KBM-7 (cell line): Measurements from ENCODE around the gene SART1.
A peak's percentile ranks its signal among the peaks of the same experiment; 100 is the strongest.

Experiments
- DNase-seq: peaks from one replicate; pipeline ENCODE4 v3.0.0-alpha.2; 2015
- in situ Hi-C: fragments of 300-500 bp; cut with MboI; formaldehyde crosslinking; loops from 2 replicates; pipeline ENCODE4 v1.14.3; 2020; ENCODE audit warnings: low sequenced_read_pairs, low pct_unique_long_range_greater_than_20kb, mixed read lengths

Gene SART1, protein sequence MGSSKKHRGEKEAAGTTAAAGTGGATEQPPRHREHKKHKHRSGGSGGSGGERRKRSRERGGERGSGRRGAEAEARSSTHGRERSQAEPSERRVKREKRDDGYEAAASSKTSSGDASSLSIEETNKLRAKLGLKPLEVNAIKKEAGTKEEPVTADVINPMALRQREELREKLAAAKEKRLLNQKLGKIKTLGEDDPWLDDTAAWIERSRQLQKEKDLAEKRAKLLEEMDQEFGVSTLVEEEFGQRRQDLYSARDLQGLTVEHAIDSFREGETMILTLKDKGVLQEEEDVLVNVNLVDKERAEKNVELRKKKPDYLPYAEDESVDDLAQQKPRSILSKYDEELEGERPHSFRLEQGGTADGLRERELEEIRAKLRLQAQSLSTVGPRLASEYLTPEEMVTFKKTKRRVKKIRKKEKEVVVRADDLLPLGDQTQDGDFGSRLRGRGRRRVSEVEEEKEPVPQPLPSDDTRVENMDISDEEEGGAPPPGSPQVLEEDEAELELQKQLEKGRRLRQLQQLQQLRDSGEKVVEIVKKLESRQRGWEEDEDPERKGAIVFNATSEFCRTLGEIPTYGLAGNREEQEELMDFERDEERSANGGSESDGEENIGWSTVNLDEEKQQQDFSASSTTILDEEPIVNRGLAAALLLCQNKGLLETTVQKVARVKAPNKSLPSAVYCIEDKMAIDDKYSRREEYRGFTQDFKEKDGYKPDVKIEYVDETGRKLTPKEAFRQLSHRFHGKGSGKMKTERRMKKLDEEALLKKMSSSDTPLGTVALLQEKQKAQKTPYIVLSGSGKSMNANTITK

DNA sequence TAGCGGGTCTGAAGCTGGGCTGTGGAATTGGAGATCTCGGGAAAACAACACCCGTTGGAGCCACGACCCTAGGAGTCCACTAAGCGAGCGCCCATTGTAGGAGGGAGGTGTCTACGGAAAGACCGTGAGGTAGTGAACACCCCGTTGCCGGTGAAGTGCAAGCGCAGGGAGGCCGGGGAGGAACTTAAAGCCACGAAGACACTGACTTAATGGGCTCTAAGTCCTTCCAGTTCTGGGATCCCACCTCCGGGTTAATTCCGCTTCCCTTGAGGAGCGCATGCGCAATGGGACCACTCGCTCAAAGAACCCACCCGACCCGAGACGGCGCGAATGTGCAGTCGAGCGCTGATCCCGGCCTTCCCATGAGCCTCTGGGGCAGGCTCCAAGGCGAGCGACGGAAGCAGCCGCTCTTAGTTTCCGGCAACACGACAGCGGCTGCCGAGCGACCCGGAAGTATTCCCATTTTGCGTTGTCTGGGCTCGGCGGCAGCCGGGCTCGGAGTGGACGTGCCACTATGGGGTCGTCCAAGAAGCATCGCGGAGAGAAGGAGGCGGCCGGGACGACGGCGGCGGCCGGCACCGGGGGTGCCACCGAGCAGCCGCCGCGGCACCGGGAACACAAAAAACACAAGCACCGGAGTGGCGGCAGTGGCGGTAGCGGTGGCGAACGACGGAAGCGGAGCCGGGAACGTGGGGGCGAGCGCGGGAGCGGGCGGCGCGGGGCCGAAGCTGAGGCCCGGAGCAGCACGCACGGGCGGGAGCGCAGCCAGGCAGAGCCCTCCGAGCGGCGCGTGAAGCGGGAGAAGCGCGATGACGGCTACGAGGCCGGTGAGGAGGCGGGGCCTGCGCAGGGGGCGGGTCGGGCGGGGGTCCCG, at the start of gene SART1:
SART1 (plus strand) TSS at position 468 of the 874 bp plus-strand sequence; CDS start at position 515, 47 bp downstream.
- peak; percentile 97 for DNase-seq
- in situ Hi-C loops, result no loop called here

DNA sequence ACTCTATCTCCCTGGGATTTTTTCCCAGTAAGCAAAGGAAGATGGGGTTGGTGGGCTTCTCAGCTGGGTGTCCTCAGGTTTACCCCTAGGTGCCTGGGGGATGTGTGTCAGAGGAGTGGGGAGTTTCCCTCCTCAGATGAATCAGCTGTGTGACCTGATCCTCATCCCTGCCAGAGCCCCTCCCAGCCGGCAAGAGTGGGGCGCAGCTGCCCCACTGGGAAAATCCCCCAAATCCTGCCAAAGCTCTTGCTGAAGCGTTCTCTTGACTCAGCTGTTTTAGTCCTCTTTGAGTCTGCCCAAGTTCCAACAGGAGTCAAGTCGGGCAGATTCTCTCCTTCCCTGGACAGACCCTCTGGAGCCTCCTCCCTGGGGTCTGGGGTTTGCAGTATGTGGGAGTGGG, 48.7 kb upstream of the SART1 start:
- DNase-seq, result no peak
- in situ Hi-C loops, result no loop called here

DNA sequence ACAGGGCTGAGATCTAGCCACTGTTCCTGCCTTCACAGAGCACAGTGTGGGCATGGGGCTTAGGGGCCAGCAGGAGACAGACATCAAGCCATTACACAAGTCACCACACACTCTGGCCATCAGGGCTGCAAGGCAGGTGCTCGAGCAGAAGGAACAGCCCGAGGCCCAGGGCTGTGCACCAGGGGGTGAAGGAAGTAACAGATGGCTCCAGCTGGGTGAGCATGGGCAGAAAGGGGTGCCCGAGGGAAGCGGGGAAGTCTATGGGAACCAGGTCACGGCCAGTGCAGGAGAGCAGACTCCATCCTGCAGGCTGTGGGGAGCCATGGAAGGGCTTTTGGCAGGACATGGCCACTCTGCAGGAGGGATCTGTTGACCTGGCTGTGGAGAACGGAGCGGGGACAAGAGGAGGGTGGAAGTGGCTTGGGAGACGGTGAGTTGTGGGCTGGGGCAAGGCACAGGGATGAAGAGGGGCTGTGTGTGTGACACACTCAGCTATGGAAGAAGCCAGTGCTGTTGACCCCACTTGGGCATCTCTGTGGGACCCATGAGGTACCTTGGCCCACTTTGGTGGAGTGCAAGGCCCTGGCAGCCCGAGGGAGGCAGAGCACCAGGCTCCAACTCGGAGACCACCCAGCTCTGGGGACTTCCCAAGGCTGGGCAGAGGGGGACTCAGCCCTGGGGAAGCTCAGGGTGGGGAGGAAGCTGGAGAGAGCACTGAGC, 46.3 kb upstream of the SART1 start:
- DNase-seq, result no peak
- in situ Hi-C loops, result no loop called here

DNA sequence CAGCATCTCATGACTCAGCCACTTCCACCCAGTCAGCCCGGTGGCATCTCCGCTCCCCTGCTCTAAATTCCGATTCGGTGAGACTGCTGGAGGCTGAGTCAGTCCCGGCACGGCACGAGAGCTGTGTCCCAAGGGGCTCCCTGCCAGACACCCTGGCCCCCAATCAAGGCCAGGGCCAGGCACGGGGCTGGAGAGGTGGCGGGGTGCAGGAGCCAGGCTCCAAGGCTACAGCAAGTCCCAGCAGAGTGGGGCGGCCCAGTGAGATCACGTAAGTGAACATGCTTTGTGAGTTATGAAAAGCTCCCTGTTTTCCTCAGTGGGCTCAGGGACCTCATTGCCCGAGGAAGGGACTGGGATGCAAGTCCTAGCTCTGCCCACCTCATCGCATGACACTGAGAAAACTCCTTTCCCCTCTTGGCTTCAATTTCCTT, 45.7 kb upstream of the SART1 start:
- in situ Hi-C loops, result no loop called here
- DNase-seq, result no peak

DNA sequence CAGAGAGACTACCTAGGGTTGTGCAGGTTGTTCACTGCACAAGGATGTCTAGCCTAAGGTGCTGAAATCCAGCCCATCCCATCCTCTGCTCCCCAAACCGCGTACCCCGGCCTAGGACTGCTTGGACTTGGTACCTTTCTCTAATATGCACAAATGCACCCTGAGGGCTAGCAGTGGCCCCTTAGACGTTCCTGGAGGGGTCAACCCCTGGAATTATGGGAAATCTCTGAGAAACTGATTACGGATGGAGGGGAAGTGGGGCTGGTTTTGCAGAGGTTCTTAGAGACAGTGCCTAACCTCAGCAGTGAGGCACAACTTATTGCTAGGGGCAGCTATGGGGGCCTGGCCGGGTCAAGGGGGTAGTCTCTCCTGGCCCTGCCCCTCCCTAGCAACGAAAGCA, 45.1 kb upstream of the SART1 start:
- in situ Hi-C loops, result no loop called here
- DNase-seq, result no peak

DNA sequence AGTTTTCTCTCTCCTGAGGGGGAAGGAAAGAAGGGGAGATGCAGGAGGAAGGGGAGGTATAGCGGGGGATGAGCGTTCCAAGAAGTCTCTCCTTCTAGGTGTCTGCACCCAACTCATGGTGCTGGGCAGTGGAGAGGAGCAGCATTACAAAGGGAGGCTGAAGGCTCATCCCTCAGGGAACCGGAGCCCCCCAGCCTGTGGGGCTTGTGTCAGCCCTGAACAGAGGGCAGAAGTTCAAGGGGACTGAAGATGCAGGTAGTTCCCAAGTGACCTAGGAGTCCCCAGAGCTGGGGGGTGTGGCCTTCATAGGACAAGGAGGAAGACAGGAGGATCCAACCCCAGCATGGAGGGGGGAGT, 44.5 kb upstream of the SART1 start:
- in situ Hi-C loops, result no loop called here

DNA sequence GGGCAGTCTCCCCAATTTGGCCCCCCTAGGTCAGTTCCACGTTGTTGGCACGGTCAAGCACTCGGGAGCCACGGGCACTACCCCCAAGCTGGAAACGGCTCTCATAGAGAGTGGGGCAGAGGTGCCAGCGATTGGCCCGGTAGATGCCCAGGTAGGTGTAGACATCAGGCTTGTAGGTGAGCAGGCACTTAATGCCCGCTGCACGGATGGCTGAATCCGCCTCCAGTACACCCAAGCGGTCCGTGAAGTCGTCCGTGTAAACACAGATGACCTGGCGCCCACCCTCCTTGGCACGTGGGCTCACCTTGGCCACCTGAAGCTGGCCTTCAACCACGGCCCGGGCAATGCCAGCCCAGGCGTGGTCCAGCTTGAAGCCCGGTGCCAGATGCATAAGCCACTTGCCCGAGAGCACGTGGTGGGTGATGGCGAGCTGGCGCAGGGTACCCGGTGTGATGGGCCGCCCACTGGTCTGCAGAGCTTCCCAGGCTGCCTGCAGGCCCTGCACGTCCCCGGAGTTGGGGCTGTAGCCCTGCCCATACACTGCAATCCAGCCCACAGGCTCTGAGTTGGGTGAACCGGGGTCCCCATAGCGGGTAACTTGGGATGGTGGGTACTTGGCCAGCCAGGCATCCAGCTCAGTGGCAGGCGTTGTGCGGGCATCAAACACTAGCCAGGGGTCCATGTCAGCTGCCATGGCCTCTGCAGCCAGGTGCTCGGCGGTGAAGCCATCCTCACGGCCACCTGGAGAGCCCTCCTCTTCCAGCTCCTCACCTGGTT, 43.9 kb upstream of the SART1 start:
- no peak for DNase-seq
- in situ Hi-C loops, result no loop called here

More for the DNA sequence above, 44.5 kb upstream of the SART1 start:
- no peak for DNase-seq

DNA sequence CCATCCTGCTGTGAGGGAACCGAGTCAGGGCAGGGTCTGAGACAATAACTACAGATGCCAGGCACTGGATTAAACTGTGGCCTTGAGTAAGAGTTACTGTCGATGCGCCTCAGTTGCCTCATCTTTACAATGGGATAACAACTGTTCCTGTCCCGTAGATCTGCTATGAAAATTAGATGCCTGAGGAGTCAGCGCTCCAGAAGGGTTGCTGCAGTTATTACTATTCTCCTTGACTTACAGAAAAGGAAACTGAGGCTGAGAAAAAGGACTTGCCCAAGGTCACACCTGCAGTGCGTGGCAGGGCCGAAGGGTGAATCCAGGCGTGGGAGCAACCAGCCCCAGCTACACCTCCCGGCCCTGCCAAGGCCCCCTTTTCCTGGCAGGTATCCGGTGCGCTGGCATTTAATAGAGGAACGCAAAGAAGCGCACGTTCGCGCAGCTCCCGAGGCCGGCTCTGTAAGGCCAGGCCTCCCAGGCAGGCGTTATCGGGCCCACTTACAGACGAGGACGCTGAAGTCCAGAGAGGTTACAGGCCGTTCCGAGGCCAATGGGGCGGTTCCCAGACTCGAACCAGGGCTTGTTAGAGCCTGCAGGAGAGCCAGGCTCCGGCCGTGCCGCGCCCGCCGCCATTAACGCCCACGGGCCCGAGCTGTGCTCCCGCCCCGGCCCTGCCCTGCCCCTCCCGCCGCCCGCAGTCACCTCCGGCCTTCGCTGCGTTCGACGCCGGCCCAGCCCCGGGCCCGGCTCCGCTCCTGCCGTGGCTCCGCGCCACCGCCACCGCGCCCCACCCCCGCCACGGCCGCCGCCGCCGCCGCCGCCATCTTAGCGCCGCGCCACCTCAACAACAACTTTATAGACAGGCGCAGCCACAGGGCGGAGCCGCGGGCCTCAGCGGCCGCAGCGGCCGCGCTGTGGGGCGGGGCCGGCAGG, 43.1 kb upstream of the SART1 start, which contains the start of gene C11orf68:
C11orf68 (minus strand) TSS at position 852 of the 930 bp plus-strand sequence; CDS start at position 821, 31 bp downstream.
- in situ Hi-C loops, result no loop called here
- DNase-seq, result peak; percentile 35

DNA sequence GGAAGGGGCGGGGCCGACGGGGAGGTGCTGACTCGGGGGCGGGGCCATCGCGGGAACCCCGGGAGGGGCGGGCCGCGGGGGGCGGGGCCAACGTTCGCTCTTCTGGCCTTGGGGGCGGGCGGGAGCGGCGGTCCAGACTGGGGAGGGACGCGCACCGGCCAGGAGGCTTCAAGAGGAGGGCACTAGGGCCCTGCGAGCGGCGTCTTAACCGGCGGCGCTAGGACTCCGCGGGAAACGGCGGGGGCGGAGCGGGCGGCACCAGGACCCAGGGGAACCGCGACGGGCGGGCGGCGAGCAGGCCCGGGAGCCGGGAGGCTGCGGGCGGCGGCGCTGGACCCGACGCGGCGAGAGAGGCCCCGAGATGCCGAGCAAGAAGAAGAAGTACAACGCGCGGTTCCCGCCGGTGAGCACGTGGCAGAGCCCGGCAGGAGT, 42.4 kb upstream of the SART1 start, which contains the start of gene DRAP1:
DRAP1 (plus strand) TSS at position 286 of the 432 bp plus-strand sequence; CDS start at position 362, 76 bp downstream.
- in situ Hi-C loops, result no loop called here
- peak; percentile 95 for DNase-seq

DNA sequence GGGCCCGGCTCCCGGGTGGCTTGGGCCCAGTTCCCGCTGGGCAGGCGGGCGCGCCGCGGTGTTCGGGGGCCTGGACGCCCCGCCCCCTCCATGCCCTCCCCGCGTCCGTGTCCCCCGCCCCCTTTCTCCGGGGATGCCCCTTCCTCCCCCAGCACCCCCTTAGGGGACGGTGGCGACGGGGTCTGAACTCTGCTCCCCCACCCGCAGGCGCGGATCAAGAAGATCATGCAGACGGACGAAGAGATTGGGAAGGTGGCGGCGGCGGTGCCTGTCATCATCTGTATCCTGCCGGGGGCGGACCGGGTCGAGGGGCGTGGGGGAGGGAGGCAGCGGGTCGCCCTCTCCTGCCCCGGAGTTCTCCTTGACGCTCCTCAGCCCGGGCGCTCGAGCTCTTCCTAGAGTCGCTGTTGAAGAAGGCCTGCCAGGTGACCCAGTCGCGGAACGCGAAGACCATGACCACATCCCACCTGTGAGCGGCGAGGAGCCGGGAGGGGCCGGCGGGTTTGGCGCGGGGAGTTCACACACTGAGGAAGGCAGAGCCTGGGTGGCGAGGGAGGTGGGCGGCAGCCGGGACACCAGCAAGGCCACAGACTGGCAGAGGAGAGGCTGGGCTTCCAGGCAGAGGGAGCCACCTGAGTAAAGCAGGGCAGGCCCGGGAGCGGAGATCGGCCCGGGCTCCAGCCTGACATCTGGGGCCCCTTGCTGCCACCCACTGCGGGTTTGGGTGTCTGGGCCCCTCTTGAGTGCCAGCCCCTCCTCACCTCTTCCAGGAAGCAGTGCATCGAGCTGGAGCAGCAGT, 41.8 kb upstream of the SART1 start:
- peak; percentile 32 for DNase-seq
- in situ Hi-C loops, result no loop called here

DNA sequence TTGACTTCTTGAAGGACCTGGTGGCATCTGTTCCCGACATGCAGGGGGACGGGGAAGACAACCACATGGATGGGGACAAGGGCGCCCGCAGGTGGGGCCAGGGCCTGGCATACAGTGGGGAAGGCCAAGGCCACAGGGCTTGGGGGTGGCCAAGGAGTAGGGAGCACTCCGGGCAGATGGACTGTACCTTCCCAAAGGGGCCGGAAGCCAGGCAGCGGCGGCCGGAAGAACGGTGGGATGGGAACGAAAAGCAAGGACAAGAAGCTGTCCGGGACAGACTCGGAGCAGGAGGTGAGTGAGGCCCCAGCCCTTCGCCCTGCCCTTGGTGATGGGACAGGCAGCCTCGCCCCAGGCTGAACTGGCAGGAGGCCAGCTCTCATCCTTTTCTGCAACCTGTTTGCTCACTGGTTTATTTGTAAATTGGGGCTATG, 41.1 kb upstream of the SART1 start:
- in situ Hi-C loops, result no loop called here

DNA sequence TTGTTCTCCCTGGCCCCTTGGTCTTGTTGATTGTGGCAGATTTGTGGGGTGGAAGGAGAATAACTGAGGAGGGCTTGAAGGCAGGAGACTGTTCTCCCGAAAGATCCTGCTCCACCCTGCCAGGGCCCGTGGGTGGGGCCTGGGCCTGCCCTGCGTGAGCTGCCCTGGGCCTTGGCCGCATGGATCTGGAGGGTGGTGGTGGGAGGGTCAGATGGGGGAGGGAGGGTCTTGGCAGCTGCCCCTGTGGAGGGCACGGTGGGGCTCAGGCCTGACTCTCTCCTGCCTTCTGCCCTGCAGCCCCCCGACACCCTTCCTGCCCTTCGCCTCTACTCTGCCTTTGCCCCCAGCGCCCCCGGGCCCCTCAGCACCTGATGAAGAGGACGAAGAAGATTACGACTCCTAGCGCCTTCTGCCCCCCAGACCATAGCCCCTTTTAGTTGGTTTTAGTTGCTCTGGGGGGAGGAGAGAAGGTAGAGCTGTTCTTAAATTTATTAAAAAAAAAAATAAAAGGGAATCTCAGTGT, 40.4 kb upstream of the SART1 start:
- DNase-seq, result no peak
- in situ Hi-C loops, result no loop called here

More for the DNA sequence above, 41.1 kb upstream of the SART1 start:
- no peak for DNase-seq

DNA sequence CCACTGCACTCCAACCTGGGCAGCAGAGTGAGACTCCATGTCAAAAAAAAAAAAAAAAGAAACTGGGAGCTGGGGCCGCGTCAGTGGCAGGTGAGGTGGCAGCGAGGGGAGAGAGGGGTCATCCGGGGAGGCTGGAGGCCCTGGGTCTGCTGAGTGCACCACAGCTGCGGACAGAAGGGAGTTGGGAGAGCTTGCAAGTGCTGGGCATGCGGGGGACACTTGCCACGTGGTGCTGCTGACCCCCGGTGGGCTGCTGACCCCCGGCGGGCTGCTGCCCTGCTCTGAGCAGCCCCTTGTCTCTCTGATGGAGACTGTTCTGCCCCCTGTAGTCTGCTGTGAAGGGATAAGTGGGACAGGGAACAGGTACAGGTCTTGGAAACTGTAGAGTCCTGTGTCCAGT, 39.7 kb upstream of the SART1 start:
- in situ Hi-C loops, result no loop called here
- DNase-seq, result no peak

DNA sequence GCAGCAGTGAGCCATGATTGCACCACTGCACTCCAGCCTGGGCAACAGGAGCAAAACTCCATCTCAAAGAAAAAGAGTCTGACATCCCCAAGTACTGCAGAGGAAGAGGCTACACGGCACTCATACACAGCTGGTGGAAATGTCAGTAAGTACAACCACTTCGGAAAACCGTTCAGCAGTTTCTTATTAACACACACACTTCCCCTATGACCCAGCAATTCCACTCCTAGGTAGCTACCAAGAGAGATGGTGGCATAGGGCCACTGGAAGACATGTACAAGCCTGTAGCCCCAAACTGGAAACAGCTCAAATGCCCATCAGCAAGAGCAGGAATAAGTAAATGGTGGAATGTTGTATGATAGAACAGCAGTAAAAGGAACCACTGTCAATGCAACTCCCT, 39.0 kb upstream of the SART1 start:
- no peak for DNase-seq
- in situ Hi-C loops, result no loop called here

DNA sequence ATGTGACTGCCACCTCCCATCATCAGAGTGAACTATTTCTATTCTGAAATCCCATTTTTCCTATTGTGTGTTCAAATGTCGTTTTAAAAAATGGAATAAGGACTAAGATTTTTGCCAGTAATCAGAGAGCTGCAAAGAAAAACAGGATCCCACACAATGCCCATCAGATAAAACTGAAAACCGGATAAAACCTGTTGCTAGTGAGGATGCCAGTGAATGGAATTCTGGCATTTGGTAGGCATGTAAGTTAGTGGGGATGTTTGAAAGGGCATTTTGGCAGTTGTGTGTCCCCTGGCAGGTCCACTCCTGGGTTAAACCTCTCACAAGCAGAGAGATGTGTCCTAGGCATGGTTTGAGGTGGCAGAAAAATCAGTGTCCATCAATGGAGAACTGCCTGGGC, 36.1 kb upstream of the SART1 start:
- in situ Hi-C loops, result no loop called here
- DNase-seq, result no peak

DNA sequence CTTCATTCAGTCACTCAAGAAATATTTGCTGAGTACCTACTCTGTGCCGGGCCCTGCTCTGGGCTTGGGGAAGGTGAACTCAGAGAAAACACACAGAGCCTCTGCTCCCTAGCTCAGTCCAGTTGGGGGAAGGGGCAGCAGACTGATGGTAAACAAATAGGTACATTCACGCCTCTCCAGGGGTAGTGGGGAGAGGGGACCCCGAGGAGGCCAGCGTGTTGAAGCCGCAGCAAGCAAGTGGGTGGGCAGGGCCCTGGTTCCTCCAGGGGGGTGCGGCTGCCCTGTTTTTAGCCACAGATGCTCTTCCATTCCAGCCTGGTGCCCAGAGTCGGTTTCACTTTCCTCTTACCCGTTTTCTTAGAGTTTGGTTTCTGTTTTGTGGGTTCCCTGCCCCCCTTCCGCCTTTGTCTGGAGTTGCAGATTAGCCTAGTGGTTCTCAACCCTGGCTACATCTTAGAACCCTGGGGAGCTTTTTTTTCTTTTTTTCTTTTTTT, 33.6 kb upstream of the SART1 start:
- in situ Hi-C loops, result no loop called here
- peak; percentile 78 for DNase-seq
